Measurements from ENCODE around the gene CDKL1. TPM values are rescaled to one million over a fixed set of nuclear protein-coding genes. Genes with fewer than 3 reads are reported as not detected.

Gene CDKL1
- total and polyA plus RNA-seq, 2 donors (not counting 1 experiment from before 2014, with no cell fraction given), result 18.5 to 22.8 TPM

GRCh38 chr14:50402965-50403364, 6.3 kb upstream of the CDKL1 start:
- H4K20me1 ChIP-seq (ENCODE audit: control insufficient read depth, extremely low read depth, insufficient read depth, low read length), result no peaks in the 10 kb centered on the region
- peak overlapping the region; percentile 34 for H3K27ac ChIP-seq (ENCODE audit: insufficient read depth, low read length)
- no peak overlapping the region for H3K4me2 ChIP-seq (ENCODE audit: extremely low read depth, insufficient read depth, low read length)
- H3K79me2 ChIP-seq (ENCODE audit: control insufficient read depth, insufficient read depth, low read length), result no peaks in the 10 kb centered on the region
- no peak overlapping the region for H3K9ac ChIP-seq (ENCODE audit: insufficient read depth, low read length)
- no peak for DNase-seq (ENCODE audit: low read depth in 2 of 2)
- TF ChIP-seq CTCF (conservative IDR thresholded peaks at IDR 0.05 in 1 of 2, IDR thresholded peaks at IDR 0.05 in 1 of 2; ENCODE audit: low read depth in 1 of 2, low read length in 2 of 2), result no peak
- TF ChIP-seq EZH2 (IDR thresholded peaks at IDR 0.05; ENCODE audit: low read length, missing control alignments), result no peak
- no peaks in the 10 kb centered on the region for H3K9me3 ChIP-seq (ENCODE audit: control insufficient read depth, insufficient read depth, low read depth, low read length)
- no peaks in the 10 kb centered on the region for H3K27me3 ChIP-seq (ENCODE audit: control insufficient read depth, insufficient read depth, low read length)
- H3K4me1 ChIP-seq (ENCODE audit: control insufficient read depth, extremely low read depth, insufficient read depth, low read length), result peaks cover 11% of the 10 kb centered on the region
- no peak overlapping the region for H2AFZ ChIP-seq (ENCODE audit: low read length)
- H3K36me3 ChIP-seq (ENCODE audit: control insufficient read depth, insufficient read depth, low read length), result no peaks in the 10 kb centered on the region
- H3K4me3 ChIP-seq (replicated peaks in 1 of 4; ENCODE audit: control extremely low read depth in 1 of 4, insufficient read depth in 1 of 4, low read depth in 3 of 4, low read length in 4 of 4), result no peak overlapping the region

- H4K20me1 ChIP-seq (ENCODE audit: control insufficient read depth, extremely low read depth, insufficient read depth, low read length), result no peaks in the 10 kb centered on the region
- TF ChIP-seq CTCF (conservative IDR thresholded peaks at IDR 0.05 in 1 of 2, IDR thresholded peaks at IDR 0.05 in 1 of 2; ENCODE audit: low read depth in 1 of 2, low read length in 2 of 2), result no peak
- no peak for TF ChIP-seq EZH2 (IDR thresholded peaks at IDR 0.05; ENCODE audit: low read length, missing control alignments)
- H3K4me1 ChIP-seq (ENCODE audit: control insufficient read depth, extremely low read depth, insufficient read depth, low read length), result peaks cover 19% of the 10 kb centered on the region
- H3K4me2 ChIP-seq (ENCODE audit: extremely low read depth, insufficient read depth, low read length), result no peak overlapping the region
- H3K79me2 ChIP-seq (ENCODE audit: control insufficient read depth, insufficient read depth, low read length), result no peaks in the 10 kb centered on the region
- H2AFZ ChIP-seq (ENCODE audit: low read length), result no peak overlapping the region
- H3K4me3 ChIP-seq (replicated peaks in 1 of 4; ENCODE audit: control extremely low read depth in 1 of 4, insufficient read depth in 1 of 4, low read depth in 3 of 4, low read length in 4 of 4), result no peak overlapping the region
- no peak overlapping the region for H3K9ac ChIP-seq (ENCODE audit: insufficient read depth, low read length)
- no peaks in the 10 kb centered on the region for H3K27me3 ChIP-seq (ENCODE audit: control insufficient read depth, insufficient read depth, low read length)
- H3K9me3 ChIP-seq (ENCODE audit: control insufficient read depth, insufficient read depth, low read depth, low read length), result no peaks in the 10 kb centered on the region
- H3K27ac ChIP-seq (ENCODE audit: insufficient read depth, low read length), result no peak overlapping the region
- H3K36me3 ChIP-seq (ENCODE audit: control insufficient read depth, insufficient read depth, low read length), result no peaks in the 10 kb centered on the region
- DNase-seq (ENCODE audit: low read depth in 2 of 2), result no peak
Measured at GRCh38 chr14:50400461-50400860, 3.8 kb upstream of the CDKL1 start.

GRCh38 chr14:50399251-50400032, 2.8 kb upstream of the CDKL1 start:
- Histone ChIP-seq H3K36me3 (ENCODE audit: control insufficient read depth, insufficient read depth, low read length) (no peaks in the 10 kb centered on the region), H3K4me3 (replicated peaks in 1 of 4; ENCODE audit: control extremely low read depth in 1 of 4, insufficient read depth in 1 of 4, low read depth in 3 of 4, low read length in 4 of 4) (no peak overlapping the region), H3K27me3 (ENCODE audit: control insufficient read depth, insufficient read depth, low read length) (no peaks in the 10 kb centered on the region), H3K4me2 (ENCODE audit: extremely low read depth, insufficient read depth, low read length) (no peak overlapping the region), H3K9me3 (ENCODE audit: control insufficient read depth, insufficient read depth, low read depth, low read length) (no peaks in the 10 kb centered on the region), H2AFZ (ENCODE audit: low read length) (no peak overlapping the region), H3K9ac (ENCODE audit: insufficient read depth, low read length) (no peak overlapping the region), H3K4me1 (ENCODE audit: control insufficient read depth, extremely low read depth, insufficient read depth, low read length) (peaks cover 22% of the 10 kb centered on the region), H4K20me1 (ENCODE audit: control insufficient read depth, extremely low read depth, insufficient read depth, low read length) (no peaks in the 10 kb centered on the region), H3K27ac (ENCODE audit: insufficient read depth, low read length) (no peak overlapping the region), H3K79me2 (ENCODE audit: control insufficient read depth, insufficient read depth, low read length) (no peaks in the 10 kb centered on the region)
- no peak for TF ChIP-seq EZH2 (IDR thresholded peaks at IDR 0.05; ENCODE audit: low read length, missing control alignments)
- TF ChIP-seq CTCF (conservative IDR thresholded peaks at IDR 0.05 in 1 of 2, IDR thresholded peaks at IDR 0.05 in 1 of 2; ENCODE audit: low read depth in 1 of 2, low read length in 2 of 2), result no peak
- DNase-seq (ENCODE audit: low read depth in 2 of 2), result peak; percentile 25 to 63
